ENCODE measurements around the gene POU2F1.

The POU2F1 gene

DNA sequence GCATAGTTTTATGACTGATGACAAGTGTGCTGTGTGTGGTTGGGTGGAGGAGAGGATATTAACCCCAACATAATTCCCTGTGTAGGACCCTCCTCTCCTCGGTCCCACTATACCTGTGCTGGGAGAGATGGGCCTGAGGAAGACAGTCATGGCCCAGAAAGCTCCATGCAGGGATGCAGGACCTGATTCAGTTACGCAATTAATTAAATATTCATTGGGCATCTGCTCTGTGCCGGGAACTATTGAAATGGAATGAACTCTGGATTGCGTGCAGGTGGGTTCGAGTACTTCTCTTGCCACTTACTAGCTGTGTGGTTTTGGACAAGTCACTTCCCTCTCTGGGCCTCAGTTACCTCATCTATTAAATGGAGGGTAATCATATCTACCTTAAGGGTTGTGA is 223.1 kb downstream of the POU2F1 start:
- DNase-seq (ENCODE audit: low spot score): no peak
- in situ Hi-C loops (cut with MboI; ENCODE audit: low pct_unique_long_range_greater_than_20kb, low sequenced_read_pairs, unreplicated experiment): loop anchor here (10.0 to 25.0 kb wide), 3 partner anchors 91 to 531 kb away; no protein-coding TSS in a partner anchor
- TF ChIP-seq, protein P1, sequence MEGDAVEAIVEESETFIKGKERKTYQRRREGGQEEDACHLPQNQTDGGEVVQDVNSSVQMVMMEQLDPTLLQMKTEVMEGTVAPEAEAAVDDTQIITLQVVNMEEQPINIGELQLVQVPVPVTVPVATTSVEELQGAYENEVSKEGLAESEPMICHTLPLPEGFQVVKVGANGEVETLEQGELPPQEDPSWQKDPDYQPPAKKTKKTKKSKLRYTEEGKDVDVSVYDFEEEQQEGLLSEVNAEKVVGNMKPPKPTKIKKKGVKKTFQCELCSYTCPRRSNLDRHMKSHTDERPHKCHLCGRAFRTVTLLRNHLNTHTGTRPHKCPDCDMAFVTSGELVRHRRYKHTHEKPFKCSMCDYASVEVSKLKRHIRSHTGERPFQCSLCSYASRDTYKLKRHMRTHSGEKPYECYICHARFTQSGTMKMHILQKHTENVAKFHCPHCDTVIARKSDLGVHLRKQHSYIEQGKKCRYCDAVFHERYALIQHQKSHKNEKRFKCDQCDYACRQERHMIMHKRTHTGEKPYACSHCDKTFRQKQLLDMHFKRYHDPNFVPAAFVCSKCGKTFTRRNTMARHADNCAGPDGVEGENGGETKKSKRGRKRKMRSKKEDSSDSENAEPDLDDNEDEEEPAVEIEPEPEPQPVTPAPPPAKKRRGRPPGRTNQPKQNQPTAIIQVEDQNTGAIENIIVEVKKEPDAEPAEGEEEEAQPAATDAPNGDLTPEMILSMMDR (IDR thresholded peaks at IDR 0.05; ENCODE audit: extremely low read depth, insufficient read depth, missing control alignments): no peak

DNA sequence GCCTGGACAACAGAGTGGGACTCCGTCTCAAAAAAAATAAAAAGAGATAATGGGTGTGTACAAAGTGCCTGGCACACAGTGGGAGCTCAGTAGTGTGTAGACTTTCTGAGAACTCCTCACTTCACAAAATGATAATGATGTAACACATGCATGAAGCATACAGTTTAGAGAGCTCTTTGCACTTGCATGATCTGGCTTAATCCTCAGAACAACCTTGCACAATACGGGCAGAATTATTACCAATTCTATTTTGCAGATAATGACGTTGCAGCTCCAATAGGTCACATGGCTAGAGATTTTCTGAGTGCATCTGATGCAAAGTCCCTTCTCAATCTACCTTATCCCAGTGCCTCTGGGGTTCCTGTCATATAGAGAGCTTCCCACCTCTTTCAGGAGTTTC is 226.3 kb downstream of the POU2F1 start:
- DNase-seq (ENCODE audit: low spot score): no peak
- TF ChIP-seq, protein P1 (IDR thresholded peaks at IDR 0.05; ENCODE audit: extremely low read depth, insufficient read depth, missing control alignments): no peak
- in situ Hi-C loops (cut with MboI; ENCODE audit: low pct_unique_long_range_greater_than_20kb, low sequenced_read_pairs, unreplicated experiment): loop anchor here (10.0 to 25.0 kb wide), 3 partner anchors 88 to 535 kb away; no protein-coding TSS in a partner anchor

DNA sequence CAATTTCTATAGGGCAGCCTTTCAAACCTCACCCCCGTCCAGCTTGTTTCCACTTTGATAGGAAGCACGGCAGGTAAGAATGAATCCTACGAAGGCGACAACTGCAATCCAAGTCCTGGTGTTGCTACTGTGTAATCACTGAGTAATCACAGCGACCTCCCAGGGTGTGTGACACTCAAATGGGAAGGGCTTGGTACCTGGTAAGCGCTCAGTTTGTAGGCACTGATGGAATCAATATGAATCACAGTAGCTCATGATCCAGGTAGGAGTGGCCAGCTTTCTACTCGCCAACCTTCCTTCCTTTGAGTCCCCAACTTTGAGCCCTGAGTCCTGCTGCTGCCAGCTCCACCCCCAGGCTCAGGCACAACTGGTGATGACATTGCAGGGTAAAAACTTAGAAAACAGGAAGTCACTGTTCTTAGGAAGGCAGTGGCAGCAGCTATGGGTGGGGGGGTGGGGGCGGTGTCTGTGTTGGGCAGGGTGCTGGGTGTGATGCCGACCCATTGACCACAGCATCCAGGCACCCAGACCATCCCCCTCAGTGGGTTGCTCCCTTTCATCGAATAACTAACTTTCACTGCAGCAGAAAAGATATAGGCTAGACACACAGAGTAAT is 226.9 kb downstream of the POU2F1 start:
- no peak for DNase-seq (ENCODE audit: low spot score)
- TF ChIP-seq, protein P1 (IDR thresholded peaks at IDR 0.05; ENCODE audit: extremely low read depth, insufficient read depth, missing control alignments): no peak
- in situ Hi-C loops (cut with MboI; ENCODE audit: low pct_unique_long_range_greater_than_20kb, low sequenced_read_pairs, unreplicated experiment): loop anchor here (10.0 to 25.0 kb wide), 3 partner anchors 87 to 535 kb away; no protein-coding TSS in a partner anchor

DNA sequence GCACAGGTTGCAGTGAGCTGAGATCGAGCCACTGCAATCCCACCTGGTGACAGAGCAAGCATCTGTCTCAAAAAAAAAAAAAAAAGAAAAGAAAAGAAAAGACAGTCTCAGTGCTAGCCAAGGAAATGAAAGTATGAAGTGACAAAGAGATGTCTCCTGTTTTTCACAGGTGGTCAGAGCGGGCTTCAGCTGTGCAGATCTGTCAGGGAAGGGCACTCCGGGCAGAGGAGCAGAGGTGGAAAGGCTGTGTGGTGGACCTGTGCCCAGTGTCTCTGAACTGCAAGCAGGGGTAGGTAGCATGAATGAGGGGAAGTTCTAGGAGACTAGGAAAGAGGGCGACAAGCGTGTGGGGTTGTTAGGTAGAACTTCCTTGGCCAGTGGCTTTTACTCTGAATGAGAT is 230.2 kb downstream of the POU2F1 start:
- no peak for DNase-seq (ENCODE audit: low spot score)
- in situ Hi-C loops (cut with MboI; ENCODE audit: low pct_unique_long_range_greater_than_20kb, low sequenced_read_pairs, unreplicated experiment): no loop called here
- TF ChIP-seq, protein P1 (IDR thresholded peaks at IDR 0.05; ENCODE audit: extremely low read depth, insufficient read depth, missing control alignments): no peak

DNA sequence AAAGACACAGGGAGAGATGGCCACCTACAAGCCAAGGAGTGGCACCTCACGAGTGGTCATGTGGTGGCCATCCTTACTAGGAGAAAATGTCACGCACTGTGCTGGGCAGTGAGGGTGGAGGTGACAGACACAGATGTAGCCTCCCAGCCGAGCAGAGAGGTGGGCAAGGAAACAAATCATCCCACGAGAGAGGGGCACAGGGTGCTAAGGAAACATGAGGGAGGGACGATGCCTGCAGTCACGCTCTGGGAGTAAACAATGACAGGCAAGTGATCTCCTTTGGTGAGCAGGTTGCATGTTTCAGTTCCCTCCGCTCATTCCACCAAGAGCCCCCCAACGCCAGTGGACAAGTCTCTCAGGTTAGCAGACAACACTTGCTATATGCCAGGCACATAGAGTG is 231.8 kb downstream of the POU2F1 start:
- TF ChIP-seq, protein P1 (IDR thresholded peaks at IDR 0.05; ENCODE audit: extremely low read depth, insufficient read depth, missing control alignments): no peak
- no peak for DNase-seq (ENCODE audit: low spot score)
- in situ Hi-C loops (cut with MboI; ENCODE audit: low pct_unique_long_range_greater_than_20kb, low sequenced_read_pairs, unreplicated experiment): no loop called here

DNA sequence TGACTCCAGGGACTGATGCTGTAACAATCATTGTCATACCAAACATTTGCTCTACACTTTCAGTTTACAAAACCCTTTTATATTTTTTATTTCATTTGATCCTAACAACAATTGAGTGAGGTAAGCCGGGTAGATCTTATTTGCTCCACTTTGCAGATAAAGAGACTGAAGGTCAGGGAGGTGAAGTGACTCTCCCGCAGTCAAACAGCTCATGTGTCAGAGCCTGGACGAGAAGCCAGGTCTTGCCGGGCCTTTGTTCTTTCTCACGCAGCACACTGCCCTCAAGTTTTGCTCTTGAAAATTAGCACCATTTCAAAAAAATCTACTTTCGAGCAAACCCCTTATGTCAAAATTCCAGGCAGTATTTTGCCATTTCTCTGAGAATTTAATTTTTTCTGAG is 232.4 kb downstream of the POU2F1 start:
- DNase-seq (ENCODE audit: low spot score): no peak
- TF ChIP-seq, protein P1 (IDR thresholded peaks at IDR 0.05; ENCODE audit: extremely low read depth, insufficient read depth, missing control alignments): no peak
- in situ Hi-C loops (cut with MboI; ENCODE audit: low pct_unique_long_range_greater_than_20kb, low sequenced_read_pairs, unreplicated experiment): no loop called here
